H1 (cell line): ENCODE data around the gene MMP21. TPM values are rescaled to one million over a fixed set of nuclear protein-coding genes. Genes with fewer than 3 reads are reported as not detected.
A peak's percentile ranks its signal among the peaks of the same experiment; 100 is the strongest.

Source experiments
- CTCF ChIA-PET: fragments of 300-600 bp; sonication (Branson Sonifier 250); formaldehyde crosslinking; loops from one replicate; lab custom pipeline; 2021; ENCODE audit not compliant: partially characterized antibody; lab: Charles Lee
- POLR2A ChIA-PET: fragments of 300-600 bp; sonication (Branson Sonifier 250); formaldehyde crosslinking; loops from one replicate; lab custom pipeline; 2021; ENCODE audit warnings: inconsistent platforms; ENCODE audit not compliant: partially characterized antibody; lab: Charles Lee
- DNase-seq, 2 experiments: peaks; one replicate each; pipeline versions ENCODE4 v3.0.0 to v3.0.0-alpha.2; 2010 to 2022; ENCODE audit warnings: low spot score in 2 of 2, low read depth in 1 of 2, mixed read lengths in 1 of 2
- FAIRE-seq: peaks from 2 replicates; lab custom pipeline; 2011; peaks lifted over from hg19 to GRCh38; lab: Jason Lieb, UNC
- H2AFZ ChIP-seq: 2 replicates; pipeline ENCODE4 v1.8.1; 2012; ENCODE audit warnings: low read length, inconsistent platforms
- H2AK5ac ChIP-seq: 2 replicates; pipeline ENCODE4 v1.6.1; 2013; ENCODE audit warnings: low read depth, low read length
- H2BK120ac ChIP-seq: replicated peaks from 2 replicates; pipeline ENCODE3; 2013; ENCODE audit warnings: low read depth, low read length, inconsistent platforms
- H2BK12ac ChIP-seq: 2 replicates; pipeline ENCODE4 v1.6.1; 2013; ENCODE audit warnings: low read depth, low read length
- H2BK15ac ChIP-seq: 2 replicates; pipeline ENCODE4 v1.6.1; 2013; ENCODE audit warnings: low read length
- H2BK20ac ChIP-seq: 2 replicates; pipeline ENCODE4 v1.6.1; 2013; ENCODE audit warnings: low read length
- H2BK5ac ChIP-seq: 2 replicates; pipeline ENCODE4 v1.6.1; 2013; ENCODE audit warnings: low read depth, low read length
- H3K14ac ChIP-seq: 2 replicates; pipeline ENCODE4 v1.6.1; 2013; ENCODE audit warnings: inconsistent platforms; ENCODE audit not compliant: insufficient read length
- H3K18ac ChIP-seq: 2 replicates; pipeline ENCODE4 v1.6.1; 2013; ENCODE audit warnings: low read length; ENCODE audit errors: extremely low read depth
- H3K23ac ChIP-seq: 2 replicates; pipeline ENCODE4 v1.6.1; 2013; ENCODE audit warnings: inconsistent platforms; ENCODE audit not compliant: insufficient read length
- H3K23me2 ChIP-seq: 2 replicates; pipeline ENCODE4 v1.6.1; 2013; ENCODE audit warnings: low read depth, low read length
- H3K27ac ChIP-seq: 2 replicates; pipeline ENCODE4 v1.6.1; 2011; ENCODE audit warnings: low read depth, low read length, inconsistent platforms
- H3K27me3 ChIP-seq, 4 experiments: replicated peaks in 1 of 4; 1 replicate in 1 of 4; 2 replicates in 3 of 4; pipeline versions ENCODE4 v1.6.1 to v1.8.1; 2011 to 2013; ENCODE audit warnings: low read length in 3 of 4, mild to moderate bottlenecking in 3 of 4, inconsistent platforms in 2 of 4, mixed read lengths in 2 of 4, moderate library complexity in 1 of 4; ENCODE audit not compliant: control insufficient read depth in 3 of 4, insufficient read depth in 3 of 4; ENCODE audit errors: extremely low read depth in 1 of 4
- H3K36me3 ChIP-seq, 4 experiments: 2 replicates each; pipeline versions ENCODE4 v1.6.1 to v1.8.1; 2011 to 2013; ENCODE audit warnings: mild to moderate bottlenecking in 4 of 4, low read length in 3 of 4, moderate library complexity in 2 of 4, control low read depth in 1 of 4, inconsistent platforms in 1 of 4; ENCODE audit not compliant: insufficient read depth in 4 of 4, control insufficient read depth in 2 of 4
- H3K4ac ChIP-seq: replicated peaks from 2 replicates; pipeline ENCODE3; 2013; ENCODE audit warnings: low read length, low read depth, mixed read lengths, inconsistent platforms; ENCODE audit not compliant: insufficient read length
- H3K4me1 ChIP-seq, 4 experiments: replicated peaks in 1 of 4; 1 replicate in 1 of 4; 2 replicates in 3 of 4; pipeline versions ENCODE4 v1.6.1 to v1.8.1; 2011 to 2013; ENCODE audit warnings: low read length in 3 of 4, inconsistent platforms in 2 of 4, mixed read lengths in 1 of 4; ENCODE audit not compliant: insufficient read depth in 4 of 4, control insufficient read depth in 3 of 4
- H3K4me2 ChIP-seq, 2 experiments: 2 replicates each; pipeline versions ENCODE4 v1.6.1 to v1.8.1; 2011 to 2013; ENCODE audit warnings: low read depth in 2 of 2, low read length in 2 of 2, control low read depth in 1 of 2, inconsistent platforms in 1 of 2, mild to moderate bottlenecking in 1 of 2; ENCODE audit not compliant: insufficient read depth in 1 of 2
- H3K4me3 ChIP-seq, 4 experiments: fragments of 200-600, 300-600 bp in 1 of 4; sonication (generic), shearing (Covaris generic), sonication (Bioruptor Twin) in 1 of 4; 2 replicates each; pipeline versions ENCODE4 v1.5.1 to v1.8.1; 2011 to 2016; ENCODE audit warnings: low read length in 4 of 4, low read depth in 3 of 4, control low read depth in 2 of 4, inconsistent platforms in 2 of 4, mild to moderate bottlenecking in 2 of 4, mixed read lengths in 1 of 4, moderate library complexity in 1 of 4; ENCODE audit not compliant: insufficient read depth in 2 of 4; ENCODE audit errors: extremely low read depth in 1 of 4
- H3K56ac ChIP-seq: replicated peaks from 2 replicates; pipeline ENCODE3; 2013; ENCODE audit warnings: low read depth, mild to moderate bottlenecking, mixed read lengths, low read length, inconsistent platforms; ENCODE audit not compliant: insufficient read length
- H3K79me1 ChIP-seq: 2 replicates; pipeline ENCODE4 v1.6.1; 2013; ENCODE audit warnings: low read depth, low read length, control low read depth
- H3K79me2 ChIP-seq, 2 experiments: 2 replicates each; pipeline versions ENCODE4 v1.6.1 to v1.8.1; 2012 to 2013; ENCODE audit warnings: low read length in 2 of 2, mild to moderate bottlenecking in 2 of 2, inconsistent platforms in 1 of 2; ENCODE audit not compliant: insufficient read depth in 2 of 2, control insufficient read depth in 1 of 2
- H3K9ac ChIP-seq, 4 experiments: replicated peaks in 1 of 4; 1 replicate in 1 of 4; 2 replicates in 3 of 4; pipeline versions ENCODE4 v1.6.1 to v1.8.1; 2011 to 2013; ENCODE audit warnings: low read depth in 3 of 4, low read length in 3 of 4, control low read depth in 2 of 4, mild to moderate bottlenecking in 2 of 4, moderate library complexity in 2 of 4, inconsistent platforms in 1 of 4; ENCODE audit errors: extremely low read depth in 1 of 4
- H3K9me3 ChIP-seq, 2 experiments: 2 replicates each; pipeline versions ENCODE4 v1.6.1 to v1.8.1; 2012 to 2013; ENCODE audit warnings: mild to moderate bottlenecking in 2 of 2, moderate library complexity in 2 of 2, control low read depth in 1 of 2, inconsistent platforms in 1 of 2, low read depth in 1 of 2, low read length in 1 of 2, mixed read lengths in 1 of 2; ENCODE audit not compliant: insufficient read depth in 2 of 2
- H4K20me1 ChIP-seq, 2 experiments: replicated peaks in 1 of 2; 2 replicates each; pipeline versions ENCODE3 to v1.8.1; 2011 to 2013; ENCODE audit warnings: inconsistent platforms in 2 of 2, low read length in 2 of 2, mild to moderate bottlenecking in 1 of 2; ENCODE audit not compliant: insufficient read depth in 2 of 2, control insufficient read depth in 1 of 2
- H4K5ac ChIP-seq: 2 replicates; pipeline ENCODE4 v1.6.1; 2013; ENCODE audit warnings: low read length, low read depth, mixed read lengths, inconsistent platforms; ENCODE audit not compliant: insufficient read length
- H4K8ac ChIP-seq: 2 replicates; pipeline ENCODE4 v1.8.0; 2013; ENCODE audit warnings: mild to moderate bottlenecking, moderate library complexity, low read length, inconsistent platforms; ENCODE audit not compliant: insufficient read depth; ENCODE audit errors: extremely low read depth
- H4K91ac ChIP-seq: replicated peaks from 2 replicates; pipeline ENCODE3; 2013; ENCODE audit warnings: low read length, mixed read lengths, inconsistent platforms; ENCODE audit not compliant: insufficient read length
- FOSL1 ChIP-seq: IDR thresholded peaks from 2 replicates; pipeline ENCODE4 v1.6.1; 2011; ENCODE audit warnings: mild to moderate bottlenecking, low read depth, low read length, moderate library complexity; ENCODE audit not compliant: insufficient read depth
- MAX ChIP-seq: IDR thresholded peaks from 2 replicates; pipeline ENCODE4 v1.6.1; 2012; ENCODE audit warnings: inconsistent platforms
- SP2 ChIP-seq: IDR thresholded peaks from 2 replicates; pipeline ENCODE4 v1.6.1; 2012; ENCODE audit warnings: mild to moderate bottlenecking, low read length, inconsistent platforms
- WGBS, 2 experiments: shearing (Covaris generic) in 1 of 2; methylation state at CpG; one replicate each; pipeline versions ENCODE4 v1.1.6 to v1.1.7; 2013 to 2015; ENCODE audit warnings: low lambda C conversion rate in 2 of 2, mixed read lengths in 2 of 2, inconsistent platforms in 1 of 2, low coverage in 1 of 2, missing lambda C conversion rate in 1 of 2; ENCODE audit not compliant: insufficient replicate concordance in 2 of 2, insufficient coverage in 1 of 2, insufficient read length in 1 of 2; ENCODE audit errors: extremely low coverage in 1 of 2, missing lambda C conversion rate in 1 of 2; 5-methylcytosine and 5-hydroxymethylcytosine counted together
- polyA plus RNA-seq, 7 experiments: library from polyadenylated mRNA; depleted of rRNA in 3 of 7; stranded (reverse) in 5 of 7; unstranded in 2 of 7; fragments of >200 nt in 5 of 7; fragments of 200-250 nt in 2 of 7; gene quantifications; 1 replicate in 5 of 7; 2 replicates in 1 of 7; 4 replicates in 1 of 7; pipeline versions ENCODE4 v1.2.1 to v1.2.3, GENCODE V29; 2011 to 2013; ENCODE audit warnings: missing spikeins in 2 of 7, mixed read lengths in 2 of 7
- total RNA-seq: library from RNA; stranded (reverse); fragmentation: NEBNext Ultra II Directional; extraction: Animal tissue kit (Norgen Biotek cat#: 25700); gene quantifications from 2 replicates; pipeline ENCODE4 v1.2.1, GENCODE V29; 2021
- TF ChIP-seq, protein P1 (sequence below), 3 experiments: IDR thresholded peaks; 1 replicate in 2 of 3; 2 replicates in 1 of 3; pipeline versions ENCODE4 v1.5.1 to v1.6.1; 2011; ENCODE audit warnings: low read length in 3 of 3, mild to moderate bottlenecking in 3 of 3, inconsistent platforms in 2 of 3, low read depth in 1 of 3, moderate library complexity in 1 of 3; ENCODE audit not compliant: insufficient read depth in 1 of 3; ENCODE audit errors: control extremely low read depth in 1 of 3

MMP21 gene
- total and polyA plus RNA-seq, 2 of the 8 experiments (the other 6 are each of a cell fraction or from before 2014, with no cell fraction given), result not detected

- no peak for FAIRE-seq
Observed at GRCh38 chr10:125788156-125789034, 12.8 kb upstream of the MMP21 start.

More at GRCh38 chr10:125788156-125789034, 12.8 kb upstream of the MMP21 start:
- H2BK20ac ChIP-seq, result no peak overlapping the region
- no peak overlapping the region for H2BK120ac ChIP-seq
- H4K8ac ChIP-seq, result peak overlapping the region; percentile 35; the same call in 1 of the 2 replicates
- H3K4me3 ChIP-seq, result no peak overlapping the region
- H4K5ac ChIP-seq, result no peak overlapping the region
- 0 out of 2 replicates have a peak overlapping the region, but pooled peaks have one; percentile 52 for H2BK5ac ChIP-seq
- no peak overlapping the region for H3K9ac ChIP-seq
- CTCF ChIA-PET, result interaction anchor here (1.4 kb wide), 1 partner anchor 9 kb away, joined by 4 read pairs; no protein-coding TSS in a partner anchor
- no peak overlapping the region for H3K23ac ChIP-seq
- H3K79me1 ChIP-seq, result no peaks in the 10 kb centered on the region
- H3K4ac ChIP-seq, result no peak overlapping the region
- H3K36me3 ChIP-seq, result peaks cover 2 to 6% (median 4%) of the 10 kb centered on the region in 4 experiments; a peak in 5 of 8 replicates
- H4K91ac ChIP-seq, result no peak overlapping the region
- H3K9me3 ChIP-seq, result no peaks in the 10 kb centered on the region
- H3K27me3 ChIP-seq, result no peaks in the 10 kb centered on the region
- no peak overlapping the region for H3K14ac ChIP-seq
- no peak overlapping the region for H3K4me2 ChIP-seq
- no peak for DNase-seq
- peaks cover 0 to 2% of the 10 kb centered on the region in 2 experiments for H4K20me1 ChIP-seq
- TF ChIP-seq, protein P1, sequence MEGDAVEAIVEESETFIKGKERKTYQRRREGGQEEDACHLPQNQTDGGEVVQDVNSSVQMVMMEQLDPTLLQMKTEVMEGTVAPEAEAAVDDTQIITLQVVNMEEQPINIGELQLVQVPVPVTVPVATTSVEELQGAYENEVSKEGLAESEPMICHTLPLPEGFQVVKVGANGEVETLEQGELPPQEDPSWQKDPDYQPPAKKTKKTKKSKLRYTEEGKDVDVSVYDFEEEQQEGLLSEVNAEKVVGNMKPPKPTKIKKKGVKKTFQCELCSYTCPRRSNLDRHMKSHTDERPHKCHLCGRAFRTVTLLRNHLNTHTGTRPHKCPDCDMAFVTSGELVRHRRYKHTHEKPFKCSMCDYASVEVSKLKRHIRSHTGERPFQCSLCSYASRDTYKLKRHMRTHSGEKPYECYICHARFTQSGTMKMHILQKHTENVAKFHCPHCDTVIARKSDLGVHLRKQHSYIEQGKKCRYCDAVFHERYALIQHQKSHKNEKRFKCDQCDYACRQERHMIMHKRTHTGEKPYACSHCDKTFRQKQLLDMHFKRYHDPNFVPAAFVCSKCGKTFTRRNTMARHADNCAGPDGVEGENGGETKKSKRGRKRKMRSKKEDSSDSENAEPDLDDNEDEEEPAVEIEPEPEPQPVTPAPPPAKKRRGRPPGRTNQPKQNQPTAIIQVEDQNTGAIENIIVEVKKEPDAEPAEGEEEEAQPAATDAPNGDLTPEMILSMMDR (IDR thresholded peaks at IDR 0.05; ENCODE audit: control extremely low read depth in 1 of 3, insufficient read depth in 1 of 3, low read depth in 1 of 3, low read length in 3 of 3), result peak in 1 of 3 experiments; percentile 8; a peak in 1 of 4 replicates
- TF ChIP-seq FOSL1 (no peak), SP2 (no peak), MAX (0 out of 2 replicates have a peak, but pooled peaks have one; percentile 9)
- H2AK5ac ChIP-seq, result no peak overlapping the region
- no peak overlapping the region for H2BK12ac ChIP-seq
- H2BK15ac ChIP-seq, result no peak overlapping the region
- H3K18ac ChIP-seq, result no peak overlapping the region
- POLR2A ChIA-PET, result interaction anchor here (0.6 to 0.9 kb wide), 2 partner anchors 41 to 628 kb away, joined by 3 read pairs; partner anchors contain the start of gene CTBP2
- no peaks in the 10 kb centered on the region; a peak in 1 of 7 replicates for H3K4me1 ChIP-seq
- H2AFZ ChIP-seq, result no peak overlapping the region
- no peaks in the 10 kb centered on the region for H3K79me2 ChIP-seq
- WGBS, 2 experiments, result 93% methylated on average over 14 of the region's 17 CpGs; no CpG with 5 or more reads in 1 of the 2 experiments
- no peak overlapping the region for H3K56ac ChIP-seq
- no peak overlapping the region for H3K27ac ChIP-seq
- H3K23me2 ChIP-seq, result no peaks in the 10 kb centered on the region
